Neuronal stem cell (in vitro differentiated cells): ENCODE results near the gene ETF1.

Experiments used
- DNase-seq: peaks from one replicate; pipeline ENCODE4 v3.0.0-alpha.2; 2013; ENCODE audit warnings: low spot score
- H2AFZ ChIP-seq: one replicate; pipeline ENCODE4 v1.6.1; 2013; ENCODE audit warnings: mild to moderate bottlenecking, low read length, inconsistent platforms
- H2AK5ac ChIP-seq: 2 replicates; pipeline ENCODE4 v1.6.1; 2013; ENCODE audit warnings: low read depth, mild to moderate bottlenecking, inconsistent platforms, low read length, moderate library complexity, mixed read lengths
- H2BK120ac ChIP-seq: 2 replicates; pipeline ENCODE4 v1.6.1; 2013; ENCODE audit warnings: low read depth, mild to moderate bottlenecking, inconsistent platforms, low read length, moderate library complexity, mixed read lengths
- H2BK12ac ChIP-seq: one replicate; pipeline ENCODE4 v1.6.1; 2013; ENCODE audit warnings: low read length, inconsistent platforms
- H2BK15ac ChIP-seq: 2 replicates; pipeline ENCODE4 v1.6.1; 2013; ENCODE audit warnings: mild to moderate bottlenecking, low read length, inconsistent platforms, mixed read lengths
- H2BK5ac ChIP-seq: one replicate; pipeline ENCODE4 v1.6.1; 2013; ENCODE audit warnings: inconsistent platforms, mild to moderate bottlenecking, low read length, moderate library complexity
- H3K14ac ChIP-seq: one replicate; pipeline ENCODE4 v1.6.1; 2013; ENCODE audit warnings: low read length, inconsistent platforms
- H3K18ac ChIP-seq: 2 replicates; pipeline ENCODE4 v1.6.1; 2013; ENCODE audit warnings: low read length, inconsistent platforms
- H3K23ac ChIP-seq: 2 replicates; pipeline ENCODE4 v1.6.1; 2013; ENCODE audit warnings: low read depth, mild to moderate bottlenecking, mixed read lengths, low read length, inconsistent platforms; ENCODE audit not compliant: poor library complexity
- H3K27ac ChIP-seq: replicated peaks from 3 replicates; pipeline ENCODE4 v1.5.1; 2013; ENCODE audit warnings: low read length, inconsistent platforms
- H3K27me3 ChIP-seq, 3 experiments: 2 replicates each; pipeline ENCODE4 v1.6.1; 2013; ENCODE audit warnings: low read length in 3 of 3, mild to moderate bottlenecking in 2 of 3, inconsistent platforms in 1 of 3, low read depth in 1 of 3, mixed read lengths in 1 of 3, moderate library complexity in 1 of 3; ENCODE audit not compliant: control insufficient read depth in 3 of 3, insufficient read depth in 3 of 3
- H3K36me3 ChIP-seq, 2 donors: replicated peaks in 1 of 2; 2 replicates each; pipeline ENCODE4 v1.6.1; 2013; ENCODE audit warnings: low read length in 2 of 2; ENCODE audit not compliant: control insufficient read depth in 2 of 2, insufficient read depth in 2 of 2
- H3K4ac ChIP-seq: 2 replicates; pipeline ENCODE4 v1.6.1; 2013; ENCODE audit warnings: inconsistent platforms, mild to moderate bottlenecking, low read length, moderate library complexity
- H3K4me1 ChIP-seq, 2 donors: 1 replicate in 1 of 2; 2 replicates in 1 of 2; pipeline ENCODE4 v1.6.1; 2013; ENCODE audit warnings: low read length in 2 of 2, low read depth in 1 of 2; ENCODE audit not compliant: control insufficient read depth in 2 of 2, insufficient read depth in 1 of 2
- H3K4me2 ChIP-seq: one replicate; pipeline ENCODE4 v1.6.1; 2013; ENCODE audit warnings: mild to moderate bottlenecking, low read length, inconsistent platforms; ENCODE audit not compliant: insufficient read depth, poor library complexity, severe bottlenecking
- H3K4me3 ChIP-seq, 2 donors: 2 replicates each; pipeline ENCODE4 v1.5.1; 2013; ENCODE audit warnings: low read length in 2 of 2, mild to moderate bottlenecking in 2 of 2, inconsistent platforms in 1 of 2, moderate library complexity in 1 of 2
- H3K79me1 ChIP-seq: one replicate; pipeline ENCODE4 v1.6.1; 2013; ENCODE audit warnings: low read depth, mild to moderate bottlenecking, inconsistent platforms, low read length, moderate library complexity
- H3K9ac ChIP-seq: one replicate; pipeline ENCODE4 v1.6.1; 2013; ENCODE audit warnings: mild to moderate bottlenecking, low read depth, low read length, inconsistent platforms; ENCODE audit not compliant: poor library complexity
- H3K9me3 ChIP-seq, 2 donors: replicated peaks in 1 of 2; 2 replicates each; pipeline versions ENCODE3 to v1.6.1; 2013; ENCODE audit warnings: low read length in 2 of 2, mild to moderate bottlenecking in 2 of 2, inconsistent platforms in 1 of 2, low read depth in 1 of 2, mixed read lengths in 1 of 2, moderate library complexity in 1 of 2; ENCODE audit not compliant: control insufficient read depth in 2 of 2, insufficient read depth in 1 of 2
- H4K8ac ChIP-seq: one replicate; pipeline ENCODE4 v1.6.1; 2013; ENCODE audit warnings: low read depth, mild to moderate bottlenecking, inconsistent platforms, low read length, moderate library complexity
- H4K91ac ChIP-seq: one replicate; pipeline ENCODE4 v1.6.1; 2013; ENCODE audit warnings: low read length, low read depth, mild to moderate bottlenecking, inconsistent platforms; ENCODE audit not compliant: poor library complexity
- WGBS, 2 donors: extraction: QIAGEN DNeasy Blood & Tissue Kit; methylation state at CpG; one replicate each; pipeline ENCODE4 v1.1.7; 2013; ENCODE audit warnings: missing lambda C conversion rate in 2 of 2, mixed read lengths in 1 of 2; ENCODE audit not compliant: insufficient read length in 2 of 2, insufficient replicate concordance in 1 of 2; ENCODE audit errors: extremely low coverage in 2 of 2; 5-methylcytosine and 5-hydroxymethylcytosine counted together

Gene ETF1

DNA sequence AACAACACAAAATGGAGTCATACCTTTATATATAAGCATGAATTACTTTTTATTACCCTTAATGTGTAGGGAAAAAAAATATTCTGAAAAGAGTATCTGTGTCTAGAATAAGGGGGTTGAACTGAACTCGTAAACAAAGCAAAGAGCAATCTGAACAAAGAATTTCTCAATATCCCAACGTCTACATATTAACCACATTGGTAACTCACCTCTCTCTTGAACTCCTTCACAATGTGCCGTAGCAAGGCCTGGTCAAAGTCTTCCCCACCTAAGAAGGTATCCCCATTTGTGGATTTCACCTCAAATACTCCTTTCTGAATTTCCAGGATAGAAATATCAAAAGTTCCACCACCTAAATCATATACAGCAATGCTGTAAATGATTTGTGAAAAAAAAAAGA is 23.8 kb upstream of the ETF1 start:
- Histone ChIP-seq H2AFZ (no peak overlapping the region), H4K91ac (no peak overlapping the region), H3K4me2 (no peak overlapping the region), H2BK15ac (no peak overlapping the region), H2BK120ac (no peak overlapping the region), H3K27ac (no peak overlapping the region), H3K79me1 (peaks cover 2% of the 10 kb centered on the region), H3K4me1 (no peaks in the 10 kb centered on the region), H2BK12ac (no peak overlapping the region), H3K36me3 (peaks cover 48 to 96% of the 10 kb centered on the region in 2 donors), H3K14ac (no peak overlapping the region), H3K4ac (no peak overlapping the region), H3K9ac (no peak overlapping the region), H4K8ac (no peak overlapping the region), H3K4me3 (no peak overlapping the region), H3K9me3 (no peaks in the 10 kb centered on the region), H3K18ac (no peak overlapping the region), H3K27me3 (no peaks in the 10 kb centered on the region), H3K23ac (no peak overlapping the region), H2AK5ac (no peak overlapping the region), H2BK5ac (no peak overlapping the region)
- no CpG with 5 or more reads among the region's 3 CpGs for WGBS, 2 donors
- no peak for DNase-seq

- no peak overlapping the region for H3K9ac ChIP-seq
- DNase-seq = no peak
- H2BK12ac ChIP-seq = no peak overlapping the region
- H3K23ac ChIP-seq = no peak overlapping the region
- no peaks in the 10 kb centered on the region for H3K9me3 ChIP-seq
- no peak overlapping the region for H3K4me2 ChIP-seq
- H3K14ac ChIP-seq = no peak overlapping the region
- no peak overlapping the region for H2BK120ac ChIP-seq
- no peak overlapping the region for H3K4ac ChIP-seq
- H3K27me3 ChIP-seq = no peaks in the 10 kb centered on the region
- H2AK5ac ChIP-seq = no peak overlapping the region
- peaks cover 41 to 96% of the 10 kb centered on the region in 2 donors for H3K36me3 ChIP-seq
- H2AFZ ChIP-seq = no peak overlapping the region
- H3K4me1 ChIP-seq = no peaks in the 10 kb centered on the region
- no peak overlapping the region for H2BK5ac ChIP-seq
- no peak overlapping the region for H3K4me3 ChIP-seq
- 100% methylated on average over 1 of the region's 7 CpGs; no CpG with 5 or more reads in 1 of the 2 donors for WGBS, 2 donors
- peaks cover 2% of the 10 kb centered on the region for H3K79me1 ChIP-seq
- no peak overlapping the region for H3K27ac ChIP-seq
- no peak overlapping the region for H2BK15ac ChIP-seq
- H4K8ac ChIP-seq = no peak overlapping the region
- no peak overlapping the region for H4K91ac ChIP-seq
- H3K18ac ChIP-seq = no peak overlapping the region
Measured at GRCh38 chr5:138565100-138565821, 22.2 kb upstream of the ETF1 start.

DNA sequence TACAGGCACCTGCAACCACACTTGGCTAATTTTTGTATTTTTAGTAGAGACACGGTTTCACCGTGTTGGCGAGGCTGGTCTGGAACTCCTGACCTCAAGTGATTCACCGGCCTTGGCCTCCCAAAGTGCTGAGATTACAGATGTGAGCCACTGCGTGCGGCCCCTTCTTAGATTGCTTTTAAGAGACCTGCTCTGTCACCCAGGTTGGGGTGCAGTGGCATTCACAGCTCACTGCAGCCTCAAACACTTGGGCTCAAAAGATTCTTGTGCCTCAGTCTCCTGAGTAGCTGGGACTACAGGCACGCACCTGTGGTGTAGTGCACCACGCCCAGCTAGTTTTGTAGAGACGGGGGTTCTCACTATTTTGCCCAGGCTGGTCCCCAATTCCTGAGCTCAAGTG is 21.2 kb upstream of the ETF1 start:
- Histone ChIP-seq H3K9me3 (no peaks in the 10 kb centered on the region), H2BK12ac (no peak overlapping the region), H4K91ac (no peak overlapping the region), H4K8ac (no peak overlapping the region), H3K27me3 (no peaks in the 10 kb centered on the region), H3K4ac (no peak overlapping the region), H3K79me1 (peaks cover 2% of the 10 kb centered on the region), H2BK120ac (no peak overlapping the region), H3K4me2 (no peak overlapping the region), H3K4me1 (no peaks in the 10 kb centered on the region), H3K23ac (no peak overlapping the region), H3K36me3 (peaks cover 39 to 96% of the 10 kb centered on the region in 2 donors), H2AK5ac (no peak overlapping the region), H2BK5ac (no peak overlapping the region), H3K9ac (no peak overlapping the region), H3K14ac (no peak overlapping the region), H3K27ac (no peak overlapping the region), H2AFZ (no peak overlapping the region), H3K18ac (no peak overlapping the region), H2BK15ac (no peak overlapping the region), H3K4me3 (no peak overlapping the region)
- WGBS, 2 donors = no CpG with 5 or more reads among the region's 9 CpGs
- no peak for DNase-seq

DNA sequence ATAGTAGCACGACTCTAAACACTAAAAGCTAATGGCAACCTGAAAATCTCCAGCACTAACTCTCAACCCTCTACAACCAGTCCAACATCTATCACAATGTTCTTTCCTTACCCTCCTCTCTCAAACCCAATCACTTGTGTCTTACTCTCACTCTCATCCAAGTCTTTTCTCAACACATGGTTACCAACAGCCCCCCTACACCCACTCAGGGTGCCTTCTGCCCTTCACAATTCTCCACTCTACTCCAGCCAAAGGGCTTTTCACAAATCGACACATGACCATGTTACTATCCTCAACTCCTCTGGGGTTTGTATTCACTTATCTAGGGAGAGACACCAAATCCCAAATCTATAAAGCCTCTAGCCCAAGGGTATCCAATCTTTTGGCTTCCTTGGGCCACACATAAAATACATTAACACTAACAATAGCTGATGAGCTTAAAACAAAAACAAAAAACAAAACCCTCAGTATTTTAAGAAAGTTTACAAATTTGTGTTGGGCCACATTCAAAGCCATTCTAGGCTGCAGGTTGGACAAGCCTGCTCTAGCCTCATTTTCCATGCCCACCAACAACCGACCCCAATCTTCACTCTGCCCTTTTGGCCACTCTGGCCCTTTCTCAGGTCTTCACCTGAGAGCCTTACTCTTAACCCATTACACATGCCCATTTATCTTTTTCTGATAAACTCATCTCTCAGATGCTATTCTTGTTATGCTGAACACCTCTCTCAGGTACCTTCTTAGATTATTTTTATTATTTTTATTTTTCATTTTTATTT is 20.5 kb upstream of the ETF1 start:
- no peak overlapping the region for H4K91ac ChIP-seq
- no peak overlapping the region for H3K23ac ChIP-seq
- DNase-seq = no peak
- no peak overlapping the region for H3K4ac ChIP-seq
- no peak overlapping the region for H2AFZ ChIP-seq
- no peak overlapping the region for H2BK120ac ChIP-seq
- H3K36me3 ChIP-seq = peaks cover 40 to 96% of the 10 kb centered on the region in 2 donors
- no peak overlapping the region for H2BK15ac ChIP-seq
- H2AK5ac ChIP-seq = no peak overlapping the region
- no peak overlapping the region for H3K4me3 ChIP-seq
- H3K9me3 ChIP-seq = no peaks in the 10 kb centered on the region
- WGBS, 2 donors = no CpG with 5 or more reads among the region's 3 CpGs
- H3K27me3 ChIP-seq = no peaks in the 10 kb centered on the region
- no peak overlapping the region for H3K18ac ChIP-seq
- H2BK5ac ChIP-seq = no peak overlapping the region
- no peak overlapping the region for H3K27ac ChIP-seq
- no peak overlapping the region for H3K14ac ChIP-seq
- H2BK12ac ChIP-seq = no peak overlapping the region
- H3K9ac ChIP-seq = no peak overlapping the region
- H3K79me1 ChIP-seq = peaks cover 2% of the 10 kb centered on the region
- no peaks in the 10 kb centered on the region for H3K4me1 ChIP-seq
- no peak overlapping the region for H4K8ac ChIP-seq
- no peak overlapping the region for H3K4me2 ChIP-seq
